ENCODE data around the gene NR2C2AP.

GRCh38 chr19:19240476-19240875 lies 37.3 kb upstream of the NR2C2AP start:
- TF ChIP-seq CTCF (IDR thresholded peaks at IDR 0.05): no peak
- TF ChIP-seq EZH2 (IDR thresholded peaks at IDR 0.05; ENCODE audit: borderline replicate concordance, insufficient read depth, low read depth, low read length, poor library complexity, severe bottlenecking): no peak
